Stomach (tissue), 4 donors: ENCODE measurements around the gene SH3RF3.

Experiments used
- POLR2A ChIP-seq, 4 donors: fragments of 450-650 bp; IDR thresholded peaks; one replicate each; pipeline ENCODE4 v1.6.1; 2016; ENCODE audit warnings: antibody characterized with exemption in 4 of 4, control low read depth in 2 of 4, mild to moderate bottlenecking in 1 of 4, moderate library complexity in 1 of 4
- POLR2AphosphoS5 ChIP-seq, 3 donors: sonication (generic); formaldehyde crosslinking; IDR thresholded peaks; one replicate each; pipeline ENCODE4 v1.6.1; 2016; ENCODE audit warnings: antibody characterized with exemption in 3 of 3
- TF ChIP-seq, protein P1 (sequence below), 7 experiments: fragments of 450-650 bp in 4 of 7; fragments of 200-600 bp in 3 of 7; sonication (generic) in 3 of 7; IDR thresholded peaks; one replicate each; pipeline ENCODE4 v1.5.1; 2016 to 2019; ENCODE audit warnings: antibody characterized with exemption in 7 of 7, control low read depth in 2 of 7, mild to moderate bottlenecking in 1 of 7

GRCh38 chr2:109457366-109457765 is 328.4 kb downstream of the SH3RF3 start:
- TF ChIP-seq POLR2AphosphoS5 (IDR thresholded peaks at IDR 0.05) (no peak), POLR2A (IDR thresholded peaks at IDR 0.05) (no peak)
- TF ChIP-seq, protein P1, sequence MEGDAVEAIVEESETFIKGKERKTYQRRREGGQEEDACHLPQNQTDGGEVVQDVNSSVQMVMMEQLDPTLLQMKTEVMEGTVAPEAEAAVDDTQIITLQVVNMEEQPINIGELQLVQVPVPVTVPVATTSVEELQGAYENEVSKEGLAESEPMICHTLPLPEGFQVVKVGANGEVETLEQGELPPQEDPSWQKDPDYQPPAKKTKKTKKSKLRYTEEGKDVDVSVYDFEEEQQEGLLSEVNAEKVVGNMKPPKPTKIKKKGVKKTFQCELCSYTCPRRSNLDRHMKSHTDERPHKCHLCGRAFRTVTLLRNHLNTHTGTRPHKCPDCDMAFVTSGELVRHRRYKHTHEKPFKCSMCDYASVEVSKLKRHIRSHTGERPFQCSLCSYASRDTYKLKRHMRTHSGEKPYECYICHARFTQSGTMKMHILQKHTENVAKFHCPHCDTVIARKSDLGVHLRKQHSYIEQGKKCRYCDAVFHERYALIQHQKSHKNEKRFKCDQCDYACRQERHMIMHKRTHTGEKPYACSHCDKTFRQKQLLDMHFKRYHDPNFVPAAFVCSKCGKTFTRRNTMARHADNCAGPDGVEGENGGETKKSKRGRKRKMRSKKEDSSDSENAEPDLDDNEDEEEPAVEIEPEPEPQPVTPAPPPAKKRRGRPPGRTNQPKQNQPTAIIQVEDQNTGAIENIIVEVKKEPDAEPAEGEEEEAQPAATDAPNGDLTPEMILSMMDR (IDR thresholded peaks at IDR 0.05) = no peak
